Neural cell (in vitro differentiated cells): ENCODE measurements around the gene DSC3. TPM values are rescaled to one million over a fixed set of nuclear protein-coding genes. Genes with fewer than 3 reads are reported as not detected.

Experiments used
- H2AFZ ChIP-seq: fragments of 200-600, 300-800 bp; sonication (generic), shearing (Covaris generic); 2 replicates; pipeline ENCODE4 v1.6.0; 2014; ENCODE audit warnings: low read depth, mild to moderate bottlenecking, antibody characterized with exemption, low read length, moderate library complexity
- H3F3A ChIP-seq: fragments of 200-600 bp; shearing (Covaris generic); 2 replicates; pipeline ENCODE4 v1.6.1; 2016; ENCODE audit warnings: mild to moderate bottlenecking, moderate library complexity, mixed read lengths, antibody characterized with exemption, low read length; ENCODE audit not compliant: insufficient read depth, poor library complexity, severe bottlenecking
- H3K27ac ChIP-seq: fragments of 200-600, 300-800 bp; sonication (generic), shearing (Covaris generic); 2 replicates; pipeline ENCODE4 v1.5.1; 2014; ENCODE audit warnings: mild to moderate bottlenecking, low read length, moderate library complexity
- H3K27me3 ChIP-seq: fragments of 300-800, 200-600 bp; sonication (generic), shearing (Covaris generic); 2 replicates; pipeline ENCODE4 v1.6.0; 2014; ENCODE audit warnings: mild to moderate bottlenecking, low read depth, low read length, moderate library complexity; ENCODE audit not compliant: insufficient read depth
- H3K36me3 ChIP-seq: fragments of 300-800, 200-600 bp; sonication (generic), shearing (Covaris generic); 2 replicates; pipeline ENCODE4 v1.5.1; 2014; ENCODE audit warnings: mild to moderate bottlenecking, antibody characterized with exemption, low read length, moderate library complexity; ENCODE audit not compliant: insufficient read depth
- H3K4me2 ChIP-seq: fragments of 300-800, 200-600 bp; sonication (generic), shearing (Covaris generic); 2 replicates; pipeline ENCODE4 v1.6.0; 2014; ENCODE audit warnings: mild to moderate bottlenecking, low read length
- H3K4me3 ChIP-seq: fragments of 300-800, 200-600 bp; sonication (generic), shearing (Covaris generic); 2 replicates; pipeline ENCODE4 v1.5.1; 2014; ENCODE audit warnings: mild to moderate bottlenecking, low read length, moderate library complexity
- H3K79me2 ChIP-seq: fragments of 200-600 bp; shearing (Covaris generic); replicated peaks from 2 replicates; pipeline ENCODE4 v1.6.0; 2014; ENCODE audit warnings: mild to moderate bottlenecking, low read length, moderate library complexity; ENCODE audit not compliant: insufficient read depth
- H3K9ac ChIP-seq: fragments of 300-800, 200-600 bp; sonication (generic), shearing (Covaris generic); 2 replicates; pipeline ENCODE4 v1.6.1; 2016; ENCODE audit warnings: mild to moderate bottlenecking, low read length, mixed read lengths
- H3K9me2 ChIP-seq: fragments of 200-600 bp; shearing (Covaris generic); 2 replicates; pipeline ENCODE4 v1.6.1; 2016; ENCODE audit warnings: mild to moderate bottlenecking, low read length, mixed read lengths; ENCODE audit not compliant: insufficient read depth
- H3K9me3 ChIP-seq: fragments of 200-600, 300-800 bp; sonication (generic), shearing (Covaris generic); 2 replicates; pipeline ENCODE4 v1.6.1; 2016; ENCODE audit warnings: mild to moderate bottlenecking, mixed run types, low read length, moderate library complexity, mixed read lengths
- H4K20me1 ChIP-seq: fragments of 200-600 bp; shearing (Covaris generic); 2 replicates; pipeline ENCODE4 v1.6.1; 2016; ENCODE audit warnings: mild to moderate bottlenecking, mixed run types; ENCODE audit not compliant: insufficient read depth
- CTCF ChIP-seq: fragments of 450-650 bp; IDR thresholded peaks from 2 replicates; pipeline ENCODE4 v1.5.1; 2014; ENCODE audit warnings: antibody characterized with exemption, mild to moderate bottlenecking, moderate library complexity; ENCODE audit not compliant: poor library complexity, severe bottlenecking
- EP300 ChIP-seq: fragments of 450-650 bp; conservative IDR thresholded peaks from 2 replicates; pipeline ENCODE4 v1.6.1; 2014; ENCODE audit warnings: antibody characterized with exemption, mild to moderate bottlenecking, moderate library complexity; ENCODE audit not compliant: poor library complexity, severe bottlenecking
- EZH2 ChIP-seq: fragments of 200-600, 300-800 bp; shearing (Covaris generic), sonication (generic); IDR thresholded peaks from 2 replicates; pipeline ENCODE4 v1.6.1; 2014; ENCODE audit warnings: antibody characterized with exemption, low read length, borderline replicate concordance, mild to moderate bottlenecking; ENCODE audit not compliant: insufficient read depth, poor library complexity, severe bottlenecking
- MXI1 ChIP-seq: fragments of 450-650 bp; conservative IDR thresholded peaks from 2 replicates; pipeline ENCODE4 v1.6.1; 2014; ENCODE audit warnings: antibody characterized with exemption, mild to moderate bottlenecking; ENCODE audit not compliant: poor library complexity, severe bottlenecking
- POLR2AphosphoS5 ChIP-seq: IDR thresholded peaks from 2 replicates; pipeline ENCODE4 v1.6.1; 2012
- RAD21 ChIP-seq: fragments of 450-650 bp; conservative IDR thresholded peaks from 2 replicates; pipeline ENCODE4 v1.6.1; 2014; ENCODE audit warnings: antibody characterized with exemption, mild to moderate bottlenecking, moderate library complexity
- REST ChIP-seq: IDR thresholded peaks from 2 replicates; pipeline ENCODE4 v1.6.1; 2012; ENCODE audit warnings: borderline replicate concordance
- SMC3 ChIP-seq: fragments of 450-650 bp; conservative IDR thresholded peaks from 2 replicates; pipeline ENCODE4 v1.6.1; 2014; ENCODE audit warnings: antibody characterized with exemption, mild to moderate bottlenecking, moderate library complexity; ENCODE audit not compliant: poor library complexity
- TAF1 ChIP-seq: IDR thresholded peaks from 2 replicates; pipeline ENCODE4 v1.6.1; 2012; ENCODE audit warnings: low read depth
- polyA plus RNA-seq: library from polyadenylated mRNA; depleted of rRNA; stranded (reverse); fragments of >200 nt; gene quantifications from 2 replicates; pipeline ENCODE4 v1.2.3, GENCODE V29; 2014

DSC3 gene
- polyA plus RNA-seq, 1 donor from 2014 or later: not detected

DNA sequence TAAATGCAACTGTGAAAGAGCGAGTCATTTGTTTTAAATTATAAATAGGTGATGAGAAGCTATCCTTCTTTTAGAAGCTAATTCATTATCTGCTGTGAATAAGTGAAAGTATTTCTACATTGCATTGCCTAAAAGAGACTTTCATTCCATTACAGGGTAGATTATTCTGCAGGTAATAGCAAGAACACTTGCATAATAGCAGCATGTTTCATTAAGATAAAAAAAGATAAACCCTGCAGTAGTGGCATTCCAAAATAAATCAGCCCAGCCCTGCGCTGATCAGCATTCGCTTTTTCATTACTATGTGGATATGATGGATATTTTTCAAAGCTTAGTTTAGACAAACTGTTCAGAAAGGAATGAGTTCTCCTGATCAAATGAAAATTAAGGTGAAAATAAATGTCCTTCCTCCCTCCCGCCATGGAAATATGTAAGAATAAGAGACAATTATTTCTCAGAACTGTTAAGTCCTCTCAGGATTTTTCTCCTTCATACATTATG, 72.8 kb downstream of the DSC3 start:
- no peaks in the 10 kb centered on the region for H3K79me2 ChIP-seq
- H3K36me3 ChIP-seq: no peaks in the 10 kb centered on the region
- H3F3A ChIP-seq: no peaks in the 10 kb centered on the region
- no peaks in the 10 kb centered on the region for H3K27me3 ChIP-seq
- TF ChIP-seq EP300: no peak
- TF ChIP-seq POLR2AphosphoS5: no peak
- TF ChIP-seq TAF1: no peak
- TF ChIP-seq REST: no peak
- TF ChIP-seq CTCF: no peak
- no peak for TF ChIP-seq RAD21
- TF ChIP-seq EZH2: no peak
- TF ChIP-seq MXI1: no peak
- TF ChIP-seq SMC3: no peak
- no peak overlapping the region for H3K4me3 ChIP-seq
- no peak overlapping the region for H3K4me2 ChIP-seq
- H3K9me2 ChIP-seq: no peaks in the 10 kb centered on the region
- no peak overlapping the region for H3K9ac ChIP-seq
- no peaks in the 10 kb centered on the region for H4K20me1 ChIP-seq
- H2AFZ ChIP-seq: no peak overlapping the region
- no peaks in the 10 kb centered on the region for H3K9me3 ChIP-seq
- no peak overlapping the region for H3K27ac ChIP-seq

- H3K27ac ChIP-seq: no peak overlapping the region
- no peak for TF ChIP-seq EP300
- H3K9me2 ChIP-seq: no peaks in the 10 kb centered on the region
- no peaks in the 10 kb centered on the region for H3K27me3 ChIP-seq
- H3F3A ChIP-seq: no peaks in the 10 kb centered on the region
- no peak overlapping the region for H3K4me3 ChIP-seq
- no peaks in the 10 kb centered on the region for H3K9me3 ChIP-seq
- H3K4me2 ChIP-seq: no peak overlapping the region
- H4K20me1 ChIP-seq: no peaks in the 10 kb centered on the region
- H2AFZ ChIP-seq: no peak overlapping the region
- H3K36me3 ChIP-seq: no peaks in the 10 kb centered on the region
- no peaks in the 10 kb centered on the region for H3K79me2 ChIP-seq
- no peak overlapping the region for H3K9ac ChIP-seq
Measured at GRCh38 chr18:30967701-30968100, 74.8 kb downstream of the DSC3 start.

- Histone ChIP-seq H3K27me3 (no peaks in the 10 kb centered on the region), H3F3A (no peaks in the 10 kb centered on the region)
- TF ChIP-seq EZH2 (no peak), POLR2AphosphoS5 (no peak), MXI1 (no peak), EP300 (no peak), REST (no peak), CTCF (no peak), RAD21 (no peak), SMC3 (no peak), TAF1 (no peak)
Measured at GRCh38 chr18:30965237-30965636, 77.3 kb downstream of the DSC3 start.

More at GRCh38 chr18:30965237-30965636, 77.3 kb downstream of the DSC3 start:
- no peaks in the 10 kb centered on the region for H3K9me2 ChIP-seq
- no peak overlapping the region for H2AFZ ChIP-seq
- no peaks in the 10 kb centered on the region for H3K9me3 ChIP-seq
- no peaks in the 10 kb centered on the region for H3K36me3 ChIP-seq
- H3K4me2 ChIP-seq: no peak overlapping the region
- no peaks in the 10 kb centered on the region for H3K79me2 ChIP-seq
- no peaks in the 10 kb centered on the region for H4K20me1 ChIP-seq
- no peak overlapping the region for H3K4me3 ChIP-seq
- H3K27ac ChIP-seq: no peak overlapping the region
- no peak overlapping the region for H3K9ac ChIP-seq
